Lower leg skin (tissue), 3 donors: Measurements from ENCODE around the gene IMMP2L.

Experiments
- POLR2A ChIP-seq, 2 donors: fragments of 450-650 bp; IDR thresholded peaks; one replicate each; pipeline ENCODE4 v1.6.1; 2016 to 2017; ENCODE audit warnings: antibody characterized with exemption in 2 of 2, mild to moderate bottlenecking in 1 of 2, moderate library complexity in 1 of 2
- TF ChIP-seq, protein P1 (sequence below), 3 donors: fragments of 450-650 bp; IDR thresholded peaks; one replicate each; pipeline ENCODE4 v1.5.1; 2016; ENCODE audit warnings: antibody characterized with exemption in 3 of 3, mild to moderate bottlenecking in 3 of 3, moderate library complexity in 2 of 3

DNA sequence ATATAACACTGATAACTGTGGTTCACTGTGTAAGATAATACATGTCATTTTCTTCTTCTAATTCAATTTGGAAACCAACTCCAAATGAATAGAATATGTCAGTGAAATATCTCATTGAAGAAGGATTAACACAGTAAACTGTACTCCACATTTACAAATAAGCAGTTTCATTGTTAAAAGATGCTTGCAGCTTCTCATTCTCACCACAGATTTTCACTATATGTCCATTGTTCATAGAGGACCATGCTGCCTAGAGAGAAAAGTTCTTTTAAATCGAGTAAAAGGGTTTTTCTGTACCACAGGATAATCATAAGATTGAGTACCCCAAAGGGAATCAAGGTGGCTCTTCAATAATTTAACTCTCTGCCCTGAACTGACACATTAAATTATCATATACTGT is 305.9 kb downstream of the IMMP2L start:
- TF ChIP-seq, protein P1, sequence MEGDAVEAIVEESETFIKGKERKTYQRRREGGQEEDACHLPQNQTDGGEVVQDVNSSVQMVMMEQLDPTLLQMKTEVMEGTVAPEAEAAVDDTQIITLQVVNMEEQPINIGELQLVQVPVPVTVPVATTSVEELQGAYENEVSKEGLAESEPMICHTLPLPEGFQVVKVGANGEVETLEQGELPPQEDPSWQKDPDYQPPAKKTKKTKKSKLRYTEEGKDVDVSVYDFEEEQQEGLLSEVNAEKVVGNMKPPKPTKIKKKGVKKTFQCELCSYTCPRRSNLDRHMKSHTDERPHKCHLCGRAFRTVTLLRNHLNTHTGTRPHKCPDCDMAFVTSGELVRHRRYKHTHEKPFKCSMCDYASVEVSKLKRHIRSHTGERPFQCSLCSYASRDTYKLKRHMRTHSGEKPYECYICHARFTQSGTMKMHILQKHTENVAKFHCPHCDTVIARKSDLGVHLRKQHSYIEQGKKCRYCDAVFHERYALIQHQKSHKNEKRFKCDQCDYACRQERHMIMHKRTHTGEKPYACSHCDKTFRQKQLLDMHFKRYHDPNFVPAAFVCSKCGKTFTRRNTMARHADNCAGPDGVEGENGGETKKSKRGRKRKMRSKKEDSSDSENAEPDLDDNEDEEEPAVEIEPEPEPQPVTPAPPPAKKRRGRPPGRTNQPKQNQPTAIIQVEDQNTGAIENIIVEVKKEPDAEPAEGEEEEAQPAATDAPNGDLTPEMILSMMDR (IDR thresholded peaks at IDR 0.05): no peak
- TF ChIP-seq POLR2A (IDR thresholded peaks at IDR 0.05): no peak
